8988T (cell line): Measurements from ENCODE around the gene CST7.
"Not testable (repeated sequence)": the region's sequence is repeated elsewhere in the genome, so short reads cannot be mapped to it uniquely, and the experiment has no call there.

Experiments used
- DNase-seq: peaks from one replicate; pipeline ENCODE4 v3.0.0; 2011

CST7 gene

GRCh38 chr20:24929867-24930723 is 19.0 kb upstream of the CST7 start:
- DNase-seq: not testable (repeated sequence)

- not testable (repeated sequence) for DNase-seq
Observed at GRCh38 chr20:24930724-24931688, 18.1 kb upstream of the CST7 start.

GRCh38 chr20:24931893-24932292 is 17.2 kb upstream of the CST7 start:
- DNase-seq: not testable (repeated sequence)

- DNase-seq: no peak
Observed at GRCh38 chr20:24933266-24933908, 15.7 kb upstream of the CST7 start.

GRCh38 chr20:24934101-24934661 is 14.9 kb upstream of the CST7 start:
- DNase-seq: no peak

- DNase-seq: no peak
Observed at GRCh38 chr20:24934716-24935115, 14.4 kb upstream of the CST7 start.

- DNase-seq: no peak
Observed at GRCh38 chr20:24935140-24935539, 13.9 kb upstream of the CST7 start.

- no peak for DNase-seq
Observed at GRCh38 chr20:24935766-24936525, 13.1 kb upstream of the CST7 start.

GRCh38 chr20:24936526-24937407 is 12.3 kb upstream of the CST7 start:
- DNase-seq: no peak

- DNase-seq: no peak
Observed at GRCh38 chr20:24937579-24937978, 11.5 kb upstream of the CST7 start.

GRCh38 chr20:24938498-24938897 is 10.6 kb upstream of the CST7 start:
- no peak for DNase-seq

GRCh38 chr20:24939036-24939435 is 10.0 kb upstream of the CST7 start:
- no peak for DNase-seq

- no peak for DNase-seq
Observed at GRCh38 chr20:24942679-24943078, 6.4 kb upstream of the CST7 start.

GRCh38 chr20:24943196-24943595 is 5.9 kb upstream of the CST7 start:
- no peak for DNase-seq

GRCh38 chr20:24943731-24944130 is 5.3 kb upstream of the CST7 start:
- DNase-seq: no peak

GRCh38 chr20:24946376-24946775 is 2.7 kb upstream of the CST7 start:
- DNase-seq: not testable (repeated sequence)

- DNase-seq: not testable (repeated sequence)
Observed at GRCh38 chr20:24948396-24948938, 602 bp upstream of the CST7 start.

GRCh38 chr20:24949756-24950127 is 673 bp downstream of the CST7 start:
- no peak for DNase-seq

GRCh38 chr20:24950128-24950835 is 1.2 kb downstream of the CST7 start:
- DNase-seq: no peak
